Thoracic aorta (tissue), 2 donors: ENCODE data around the gene NUDT3. TPM values are rescaled to one million over a fixed set of nuclear protein-coding genes. Genes with fewer than 3 reads are reported as not detected.

ENCODE experiments used
- total RNA-seq, 2 donors: library from RNA; depleted of rRNA; stranded (reverse); fragments of >200 nt; gene quantifications; one replicate each; pipeline versions ENCODE4 v1.1.0 to v1.2.3, GENCODE V29; 2016

The NUDT3 gene
- total RNA-seq, 2 donors from 2014 or later, result 34.8 to 46.8 TPM

Other genes with a start within 250 kb of the NUDT3 start
- gene GRM4, start 246.6 kb downstream of the NUDT3 start, total RNA-seq, result not detected
- 10 to 100 TPM; 20.7 to 28.0 TPM for gene HMGA1, start 155.8 kb downstream of the NUDT3 start, total RNA-seq
- 10 to 100 TPM in 1 of 2 donors, 1 to 10 TPM in 1; 7.1 to 41.3 TPM for gene SMIM29, start 143.7 kb downstream of the NUDT3 start, total RNA-seq
- 1,000 to 10,000 TPM in 1 of 2 donors, 100 to 1,000 TPM in 1; 975 to 1,344 TPM for gene RPS10, start 33.4 kb upstream of the NUDT3 start, total RNA-seq
- gene PACSIN1, start 73.4 kb upstream of the NUDT3 start, total RNA-seq, result under 1 TPM in 1 of 2 donors, not detected in 1; 0.14 TPM
- not detected for gene SPDEF, start 163.7 kb upstream of the NUDT3 start, total RNA-seq